ENCODE measurements around the gene RHOB. TPM values are rescaled to one million over a fixed set of nuclear protein-coding genes. Genes with fewer than 3 reads are reported as not detected.
"Not testable (repeated sequence)": the region's sequence is repeated elsewhere in the genome, so short reads cannot be mapped to it uniquely, and the experiment has no call there.

Gene RHOB
- total and polyA plus RNA-seq, 2 donors (not counting 1 experiment from before 2014, with no cell fraction given), result 63.0 to 1,037 TPM

GRCh38 chr2:20491739-20492531, 45.1 kb downstream of the RHOB start:
- Mint-ChIP-seq H3K9me3 (ENCODE audit: insufficient read depth) (no peaks in the 10 kb centered on the region), H3K27me3 (peaks cover 10% of the 10 kb centered on the region), H3K4me3 (no peak overlapping the region), H3K27ac (no peak overlapping the region), H3K4me1 (no peaks in the 10 kb centered on the region)
- H3K4me3 ChIP-seq (ENCODE audit: control extremely low read depth in 1 of 5, extremely low read depth in 1 of 5, insufficient read depth in 1 of 5, low read depth in 2 of 5, low read length in 4 of 5), result no peak overlapping the region
- no peaks in the 10 kb centered on the region for H4K20me1 ChIP-seq (ENCODE audit: control insufficient read depth, insufficient read depth, low read length, poor library complexity, severe bottlenecking)
- H3K27me3 ChIP-seq (replicated peaks in 1 of 4; ENCODE audit: control extremely low read depth in 1 of 4, control insufficient read depth in 3 of 4, insufficient read depth in 4 of 4, low read length in 3 of 4), result no peaks in the 10 kb centered on the region
- H3K9ac ChIP-seq (ENCODE audit: low read length), result no peak overlapping the region
- WGBS (ENCODE audit: insufficient coverage), result 80% methylated on average over 10 of the region's 15 CpGs
- no peak for ATAC-seq (ENCODE audit: low read depth)
- H3K4me2 ChIP-seq (replicated peaks; ENCODE audit: low read depth, low read length, poor library complexity, severe bottlenecking), result no peak overlapping the region
- DNase-seq, result no peak
- TF ChIP-seq CTCF (IDR thresholded peaks at IDR 0.05), result no peak
- no peak for TF ChIP-seq EZH2 (IDR thresholded peaks at IDR 0.05; ENCODE audit: borderline replicate concordance, insufficient read depth, low read depth, low read length, poor library complexity, severe bottlenecking)
- ChIA-PET CTCF (no interaction called here), POLR2A (no interaction called here)
- no peaks in the 10 kb centered on the region for H3K36me3 ChIP-seq (replicated peaks in 1 of 2; ENCODE audit: control extremely low read depth in 1 of 2, control insufficient read depth in 1 of 2, extremely low read depth in 1 of 2, insufficient read depth in 2 of 2, low read length in 1 of 2)
- H3K79me2 ChIP-seq (ENCODE audit: control insufficient read depth, insufficient read depth, low read length), result no peaks in the 10 kb centered on the region
- H3K27ac ChIP-seq (ENCODE audit: low read length in 2 of 2), result no peak overlapping the region
- no peaks in the 10 kb centered on the region for H3K9me3 ChIP-seq (ENCODE audit: control extremely low read depth in 1 of 3, control insufficient read depth in 2 of 3, insufficient read depth in 1 of 3, low read length in 2 of 3)
- H3K4me1 ChIP-seq (ENCODE audit: control insufficient read depth in 2 of 2, insufficient read depth in 2 of 2, low read length in 2 of 2), result no peaks in the 10 kb centered on the region
- no peak overlapping the region for H2AFZ ChIP-seq (ENCODE audit: insufficient read depth, low read depth, low read length, poor library complexity, severe bottlenecking)
- intact Hi-C loops (cut with micrococcal nuclease), result no loop called here

- H3K9me3 Mint-ChIP-seq (ENCODE audit: insufficient read depth); H3K4me1 Mint-ChIP-seq; H3K79me2 ChIP-seq (ENCODE audit: control insufficient read depth, insufficient read depth, low read length); intact Hi-C loops (cut with micrococcal nuclease); H3K4me1 ChIP-seq (ENCODE audit: control insufficient read depth in 2 of 2, insufficient read depth in 2 of 2, low read length in 2 of 2); H3K9ac ChIP-seq (ENCODE audit: low read length); H4K20me1 ChIP-seq (ENCODE audit: control insufficient read depth, insufficient read depth, low read length, poor library complexity, severe bottlenecking); H2AFZ ChIP-seq (ENCODE audit: insufficient read depth, low read depth, low read length, poor library complexity, severe bottlenecking); POLR2A ChIA-PET; H3K27me3 ChIP-seq (replicated peaks in 1 of 4; ENCODE audit: control extremely low read depth in 1 of 4, control insufficient read depth in 3 of 4, insufficient read depth in 4 of 4, low read length in 3 of 4); ATAC-seq (ENCODE audit: low read depth); H3K4me2 ChIP-seq (replicated peaks; ENCODE audit: low read depth, low read length, poor library complexity, severe bottlenecking); H3K27ac Mint-ChIP-seq; H3K4me3 Mint-ChIP-seq; DNase-seq; H3K36me3 ChIP-seq (replicated peaks in 1 of 2; ENCODE audit: control extremely low read depth in 1 of 2, control insufficient read depth in 1 of 2, extremely low read depth in 1 of 2, insufficient read depth in 2 of 2, low read length in 1 of 2); H3K4me3 ChIP-seq (ENCODE audit: control extremely low read depth in 1 of 5, extremely low read depth in 1 of 5, insufficient read depth in 1 of 5, low read depth in 2 of 5, low read length in 4 of 5); H3K9me3 ChIP-seq (ENCODE audit: control extremely low read depth in 1 of 3, control insufficient read depth in 2 of 3, insufficient read depth in 1 of 3, low read length in 2 of 3); H3K27me3 Mint-ChIP-seq; H3K27ac ChIP-seq (ENCODE audit: low read length in 2 of 2): not testable (repeated sequence)
- CTCF ChIA-PET, result interaction anchor here (1.1 kb wide), 1 partner anchor 9 kb away, joined by 3 read pairs; no protein-coding TSS in a partner anchor
- WGBS (ENCODE audit: insufficient coverage), result 78% methylated on average over 1 of the region's 3 CpGs
Observed at GRCh38 chr2:20493095-20493494, 46.2 kb downstream of the RHOB start.
